Activated CD4-positive, alpha-beta T cell treated with anti-CD3 and anti-CD28 coated beads, Interleukin-2, amount 50 U/mL, for 4 hours (primary cell): ENCODE measurements around the gene ACTL8.
"Not testable (repeated sequence)": the region's sequence is repeated elsewhere in the genome, so short reads cannot be mapped to it uniquely, and the experiment has no call there.

Experiments used
- DNase-seq, 2 experiments: peaks; one replicate each; pipeline ENCODE4 v3.0.0-alpha.2; 2020

ACTL8 gene

DNA sequence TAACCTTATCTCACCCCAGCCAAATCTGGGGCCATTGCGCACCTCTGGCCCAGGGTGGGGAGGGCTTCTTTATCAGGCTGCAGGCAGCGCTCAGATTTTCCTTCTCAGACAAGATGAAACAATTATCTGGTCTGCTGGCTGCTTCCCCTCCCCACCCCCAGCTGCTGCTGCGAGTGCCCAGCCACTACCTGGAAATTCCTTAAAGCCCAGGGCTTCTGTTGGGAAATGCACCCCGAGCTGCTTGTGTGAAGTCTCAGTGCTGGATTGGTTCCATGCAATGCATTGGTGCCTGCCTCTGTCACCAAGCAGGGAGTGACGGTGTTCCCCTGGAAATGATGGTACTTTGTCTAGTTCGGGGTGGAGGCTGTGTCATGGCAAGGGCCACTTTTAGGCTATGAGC is 18.5 kb upstream of the ACTL8 start:
- DNase-seq: no peak

DNA sequence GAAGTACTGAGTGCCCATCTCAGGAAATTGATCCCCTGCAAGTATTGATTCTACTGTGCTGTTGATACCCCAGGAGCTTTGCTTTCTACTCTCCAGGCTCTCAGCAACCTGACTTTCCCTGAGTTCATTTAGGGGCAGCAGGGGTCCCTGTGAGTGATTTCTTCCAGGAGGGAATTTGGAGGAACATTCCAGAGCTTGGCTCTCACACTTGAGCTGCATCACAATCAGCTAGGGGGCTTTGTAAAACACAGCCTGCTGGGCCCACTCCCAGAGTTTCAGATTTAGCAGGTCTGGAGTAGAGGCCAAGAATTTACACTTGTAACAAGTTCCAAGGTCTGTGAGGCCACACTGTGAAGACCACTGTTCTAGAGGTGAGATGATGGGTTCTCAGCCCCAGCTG is 16.1 kb upstream of the ACTL8 start:
- DNase-seq: no peak

DNA sequence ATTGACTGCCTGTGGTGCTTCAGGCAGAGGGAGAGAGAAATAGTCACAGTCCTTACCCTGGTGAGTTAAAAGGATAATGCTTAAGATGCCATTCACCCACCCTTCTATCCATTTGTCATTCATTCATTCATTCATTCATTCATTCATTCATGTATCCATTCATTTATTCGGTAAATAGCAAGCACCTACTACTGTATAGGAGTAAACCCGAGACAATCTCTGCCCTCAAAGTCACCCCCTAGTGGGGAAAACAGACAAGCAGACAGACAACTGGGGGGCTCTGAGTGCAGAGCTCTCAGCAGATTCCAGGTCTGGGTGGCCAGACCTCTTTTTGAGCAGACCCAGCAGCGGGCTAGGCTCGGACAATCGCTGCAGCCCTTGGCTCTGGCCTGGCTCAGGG is 14.1 kb upstream of the ACTL8 start:
- DNase-seq: no peak

DNA sequence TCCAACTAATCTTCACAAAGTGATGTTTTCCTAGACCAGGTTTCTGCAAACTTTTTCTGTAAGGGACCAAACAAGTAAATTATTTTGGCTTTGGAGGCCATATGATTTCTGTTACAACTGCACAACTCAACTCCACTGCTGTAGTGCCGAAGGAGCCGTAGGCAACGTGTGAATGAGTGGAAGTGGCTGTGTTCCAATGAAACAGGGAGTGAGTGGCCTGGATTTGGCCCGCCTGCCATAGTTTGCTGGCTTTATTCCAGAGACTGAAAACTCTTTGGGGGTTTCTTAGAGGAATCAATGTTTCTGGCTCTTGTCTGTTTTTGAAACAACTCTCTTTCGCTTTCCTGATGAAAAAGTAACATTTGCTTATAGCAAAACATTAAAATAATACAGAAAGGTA is 12.6 kb upstream of the ACTL8 start:
- no peak for DNase-seq

DNA sequence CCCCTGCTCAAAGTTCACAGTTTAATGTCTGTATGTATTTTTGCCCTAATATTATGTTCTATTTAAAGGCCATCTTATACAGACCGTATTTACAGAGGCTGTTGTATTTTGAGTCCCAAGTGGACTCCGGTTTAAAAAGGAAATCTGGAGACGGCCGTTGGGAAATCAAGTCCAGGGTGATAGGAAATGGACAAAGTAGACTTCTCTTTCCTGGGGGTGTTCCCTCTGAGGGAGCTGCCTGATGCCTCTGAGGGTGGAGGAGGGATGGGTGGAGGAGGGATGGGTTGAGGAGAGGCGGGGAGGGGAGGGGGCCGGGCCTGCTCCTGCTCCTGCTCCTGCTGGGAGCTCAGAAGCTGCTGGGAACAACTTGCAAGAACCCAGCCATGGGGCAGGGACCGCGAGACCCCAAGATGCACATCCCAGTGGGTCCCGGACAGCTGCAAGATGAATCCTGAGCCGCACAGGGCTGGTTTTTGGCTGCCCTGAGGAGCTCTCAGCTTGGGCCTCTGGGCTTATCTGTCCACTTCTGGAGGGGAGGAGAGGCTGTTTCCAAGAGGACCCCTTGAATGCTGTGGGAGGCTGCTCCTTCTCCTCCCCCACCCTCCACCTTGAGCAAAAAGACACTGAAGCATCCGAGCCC is 12.0 kb upstream of the ACTL8 start:
- no peak for DNase-seq

DNA sequence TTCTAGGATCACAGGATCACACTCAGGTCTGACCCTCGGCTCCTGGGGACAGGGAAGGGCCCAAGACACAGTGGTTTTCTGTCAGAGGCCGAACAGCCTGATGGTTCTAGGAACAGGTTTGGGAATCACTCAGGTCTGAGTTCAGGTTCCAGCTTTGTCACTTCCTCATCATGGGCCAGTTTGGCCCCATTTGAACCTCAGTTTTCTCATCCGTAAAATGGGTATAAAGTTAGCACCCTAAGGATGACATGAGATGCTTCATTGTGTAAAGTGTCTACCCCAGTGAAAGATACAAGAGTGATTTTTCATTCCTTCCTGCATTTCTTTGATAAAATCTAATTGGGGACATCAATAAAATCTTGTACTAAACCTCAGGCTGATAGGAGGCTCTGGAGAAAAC is 11.2 kb upstream of the ACTL8 start:
- DNase-seq: no peak

DNA sequence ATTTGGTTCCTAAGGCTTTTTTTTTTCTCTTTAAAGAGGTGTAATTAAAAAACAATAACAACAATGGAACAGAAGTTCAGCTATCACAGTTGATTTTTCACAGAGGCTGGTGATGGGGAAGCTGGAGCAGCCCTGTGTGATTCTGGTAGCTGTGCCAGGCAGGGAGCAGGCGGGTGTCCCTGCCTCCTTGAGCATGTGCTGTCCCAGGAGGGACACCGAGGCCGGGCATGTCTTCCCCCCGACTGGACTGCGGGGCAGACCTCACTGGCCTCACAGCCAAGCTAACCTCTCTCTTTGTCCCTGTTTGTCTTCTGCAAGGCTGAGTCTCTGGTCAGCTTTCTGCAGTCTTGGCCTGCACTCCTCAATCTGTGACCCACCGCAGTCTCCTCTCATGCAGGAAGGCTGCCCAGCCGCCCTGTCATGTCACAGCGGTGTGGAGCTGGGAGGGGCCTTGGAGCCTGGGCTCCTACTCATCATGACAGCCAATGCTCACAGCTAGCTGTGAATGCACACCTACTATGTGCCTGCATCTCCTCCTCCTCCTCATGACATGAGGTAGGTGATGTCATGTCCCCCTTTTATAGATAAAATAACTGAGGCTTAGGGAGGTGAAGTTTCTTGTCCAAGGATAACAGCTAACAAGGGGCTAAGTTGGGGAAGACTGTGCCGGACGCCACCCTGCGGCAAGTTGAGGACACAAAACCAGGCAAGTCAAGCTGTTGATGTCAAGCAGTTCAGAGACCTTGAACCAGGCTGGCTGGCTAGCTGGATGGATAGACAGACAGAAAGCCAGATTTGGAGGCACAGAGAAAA is 10.3 kb upstream of the ACTL8 start:
- DNase-seq: no peak

DNA sequence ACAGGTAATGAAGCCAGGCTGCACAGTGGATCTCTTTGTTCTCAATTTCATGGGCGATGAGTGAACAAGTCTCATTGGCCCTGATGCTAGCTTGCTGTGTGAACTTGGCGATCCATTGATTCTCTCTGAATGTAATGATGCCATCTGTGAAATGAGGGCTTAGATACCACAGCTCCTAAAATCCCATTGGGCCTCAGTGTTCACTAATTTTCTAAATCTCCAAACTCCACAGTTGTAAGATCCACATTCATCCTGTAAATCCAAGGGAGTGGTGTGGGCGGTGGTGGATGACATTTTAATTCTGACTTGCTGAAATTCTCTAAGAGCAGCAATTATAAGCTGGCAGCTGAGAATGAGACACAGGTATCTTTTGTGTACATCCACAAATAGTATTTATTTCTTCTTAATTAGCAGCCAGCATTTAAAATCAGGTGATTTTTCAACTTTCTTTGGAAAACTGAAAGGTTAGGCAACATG is 9.6 kb upstream of the ACTL8 start:
- no peak for DNase-seq

DNA sequence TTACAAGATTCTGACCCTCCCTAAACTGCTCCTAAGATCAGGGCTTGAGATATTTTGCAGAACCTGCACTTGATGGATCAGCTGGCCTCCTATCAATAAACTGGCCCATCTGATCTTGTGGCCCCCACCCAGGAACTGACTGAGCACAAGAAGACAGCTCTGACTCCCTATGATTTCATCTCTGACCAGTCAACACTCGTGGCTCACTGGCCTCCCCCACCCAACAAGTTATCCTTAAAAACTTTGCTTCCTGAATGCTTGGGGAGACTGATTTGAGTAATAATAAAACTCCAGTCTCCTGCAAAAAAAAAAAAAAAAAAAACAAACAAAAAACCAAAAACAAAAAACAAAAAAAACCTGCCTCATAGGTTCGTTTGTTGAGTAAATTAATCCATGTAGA is 8.9 kb upstream of the ACTL8 start:
- not testable (repeated sequence) for DNase-seq

DNA sequence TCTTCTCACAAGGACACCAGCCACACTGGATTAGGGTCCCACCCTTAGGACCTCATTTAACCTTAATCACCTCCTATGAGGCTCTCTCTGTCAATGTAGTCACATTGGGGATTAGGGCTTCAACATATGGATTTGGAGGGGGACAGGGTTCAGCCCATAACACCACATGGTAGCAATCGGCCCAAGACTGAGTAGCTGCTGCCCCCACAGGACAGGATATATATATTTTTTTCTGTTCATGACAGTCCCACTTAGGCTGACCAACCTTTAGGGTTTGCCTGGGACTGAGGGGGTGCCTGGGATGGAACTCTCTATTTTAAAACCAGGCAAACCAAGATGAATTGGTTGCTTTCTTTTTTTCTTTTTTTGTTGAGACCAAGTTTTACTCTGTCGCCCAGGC is 8.2 kb upstream of the ACTL8 start:
- DNase-seq: no peak

DNA sequence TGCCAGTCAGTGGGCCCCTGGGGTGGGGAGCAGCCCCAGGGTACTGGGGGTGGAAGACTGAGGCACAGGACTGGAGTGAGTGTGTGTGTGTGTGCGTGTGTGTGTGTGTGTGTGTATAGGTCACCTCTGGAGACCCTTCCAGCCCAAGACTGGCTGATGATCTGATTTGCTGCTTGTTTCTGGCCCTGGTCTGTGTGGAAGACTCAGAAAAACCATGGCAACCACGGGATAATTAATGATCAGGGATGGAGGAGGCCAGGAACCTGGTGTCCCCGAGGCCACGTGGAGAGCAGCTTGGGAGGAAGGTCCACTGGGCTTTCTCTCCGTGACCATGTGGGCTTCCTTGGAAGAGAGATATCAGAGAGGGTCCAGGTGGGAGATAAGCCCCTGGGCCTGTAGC is 4.8 kb upstream of the ACTL8 start:
- DNase-seq: no peak

DNA sequence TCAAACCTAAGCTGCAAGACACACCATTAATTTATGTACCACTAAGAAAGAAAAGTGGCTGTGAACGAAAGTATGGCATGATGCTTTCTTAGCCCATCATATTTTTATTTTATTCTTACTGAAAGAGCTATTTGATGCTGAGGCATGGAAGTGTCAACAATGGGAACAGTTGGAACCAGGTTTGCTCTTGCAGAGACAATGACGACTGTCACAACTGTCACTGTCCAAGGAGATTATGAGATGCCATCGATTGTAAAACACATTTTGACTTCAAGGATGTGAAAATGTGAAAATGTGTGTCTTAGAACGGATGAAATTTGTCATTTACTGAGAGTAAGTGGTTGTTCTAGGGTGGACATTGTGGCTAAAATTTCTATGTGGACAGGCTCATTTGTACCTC is 2.8 kb upstream of the ACTL8 start:
- DNase-seq: no peak

DNA sequence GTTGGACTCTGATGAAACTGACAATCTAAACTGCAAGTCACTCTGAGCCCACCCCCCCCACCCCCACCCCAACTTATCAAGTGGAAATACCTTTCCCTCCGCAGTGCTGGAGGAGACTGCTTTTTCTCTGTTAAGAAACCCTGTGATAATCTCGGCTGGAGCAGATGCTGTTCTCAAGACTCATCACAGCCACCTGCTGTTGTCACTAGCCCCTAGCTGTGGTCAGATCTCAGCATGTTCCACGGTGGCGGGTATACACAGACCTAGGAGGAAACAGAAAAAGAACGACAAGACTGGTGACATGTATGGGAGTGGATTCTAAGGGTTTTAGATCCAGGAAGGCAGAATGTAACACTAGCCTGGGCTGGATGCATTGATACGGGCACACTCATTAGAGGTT is 2.3 kb downstream of the ACTL8 start:
- no peak for DNase-seq

DNA sequence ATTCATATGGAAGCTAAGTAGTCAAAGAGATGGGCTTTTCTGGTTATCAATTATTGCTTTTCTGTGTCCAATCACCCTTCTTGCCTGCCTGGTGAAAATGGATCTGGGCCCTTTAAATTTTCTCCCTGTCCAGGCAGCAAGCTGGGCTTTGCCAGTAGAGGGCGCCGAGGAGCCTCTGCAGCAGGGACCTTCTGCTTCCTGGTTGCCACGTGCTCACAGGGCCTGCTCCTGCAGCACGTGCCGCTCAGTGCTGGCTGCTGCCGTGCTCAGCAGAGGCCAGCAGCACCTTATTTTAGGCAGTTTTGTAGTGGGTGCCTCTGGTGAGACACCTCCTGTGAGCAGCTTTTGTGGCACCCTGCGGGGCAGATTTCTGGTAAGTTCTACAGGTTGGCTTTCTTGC is 4.0 kb downstream of the ACTL8 start:
- DNase-seq: no peak

DNA sequence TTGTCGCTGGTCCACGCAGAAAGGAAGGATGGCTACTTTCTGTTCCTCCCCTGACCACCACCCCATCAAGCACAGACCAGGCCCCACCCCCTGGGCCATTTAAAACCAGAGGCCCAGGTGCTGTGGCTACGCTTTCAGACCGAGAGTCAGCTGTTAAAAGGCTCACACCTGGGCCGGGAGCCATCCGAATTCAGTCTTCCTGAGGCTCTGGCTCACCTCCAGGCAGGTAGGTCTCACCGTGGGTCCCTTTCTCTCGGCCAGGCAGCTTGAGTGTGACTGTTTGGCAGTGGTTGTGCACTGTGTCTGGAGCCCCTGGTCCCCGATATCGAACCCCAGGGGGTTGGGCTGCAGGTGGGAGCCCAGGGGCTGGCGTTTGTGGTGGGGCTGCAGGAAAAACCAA is 7.2 kb downstream of the ACTL8 start:
- no peak for DNase-seq

DNA sequence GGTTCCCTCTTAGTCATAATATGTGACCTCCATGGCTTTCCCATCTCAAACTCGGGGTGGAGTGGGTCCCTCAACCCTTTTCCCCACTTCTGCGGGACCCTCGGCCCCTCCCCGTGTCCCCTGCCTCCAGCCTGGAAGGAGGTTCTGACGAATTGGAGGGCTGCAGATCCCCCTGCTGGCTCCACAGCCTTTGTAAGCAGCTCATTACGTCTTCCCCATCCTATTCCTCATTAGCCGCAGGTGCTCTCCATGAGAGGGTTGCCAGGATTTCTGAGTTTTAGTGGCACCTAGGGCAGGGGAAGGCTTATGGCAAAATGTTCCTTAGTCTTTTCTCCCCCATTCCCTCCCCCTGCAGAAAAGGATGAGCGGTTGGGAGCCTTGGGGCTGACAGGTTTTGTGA is 8.3 kb downstream of the ACTL8 start:
- DNase-seq: no peak

DNA sequence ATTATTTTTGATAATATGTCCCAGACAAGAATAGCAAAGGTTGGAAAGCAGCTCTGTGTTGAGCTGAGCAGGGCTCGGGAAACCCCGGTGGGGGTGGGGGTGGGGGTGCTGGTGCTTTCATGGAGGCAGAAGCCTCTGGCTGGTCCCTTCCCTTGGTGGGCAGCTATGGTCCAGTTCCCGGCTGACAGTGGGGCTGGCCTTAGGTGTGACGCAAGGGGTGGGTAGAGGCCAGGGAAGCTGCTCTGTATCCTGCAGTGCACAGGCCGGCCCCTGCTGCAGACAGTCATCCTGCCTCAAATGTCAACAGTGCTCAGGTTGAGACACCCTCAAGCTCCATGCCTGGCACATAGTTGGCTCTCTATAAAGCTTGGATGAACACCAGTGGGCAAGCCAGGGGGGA is 8.9 kb downstream of the ACTL8 start:
- DNase-seq: no peak

DNA sequence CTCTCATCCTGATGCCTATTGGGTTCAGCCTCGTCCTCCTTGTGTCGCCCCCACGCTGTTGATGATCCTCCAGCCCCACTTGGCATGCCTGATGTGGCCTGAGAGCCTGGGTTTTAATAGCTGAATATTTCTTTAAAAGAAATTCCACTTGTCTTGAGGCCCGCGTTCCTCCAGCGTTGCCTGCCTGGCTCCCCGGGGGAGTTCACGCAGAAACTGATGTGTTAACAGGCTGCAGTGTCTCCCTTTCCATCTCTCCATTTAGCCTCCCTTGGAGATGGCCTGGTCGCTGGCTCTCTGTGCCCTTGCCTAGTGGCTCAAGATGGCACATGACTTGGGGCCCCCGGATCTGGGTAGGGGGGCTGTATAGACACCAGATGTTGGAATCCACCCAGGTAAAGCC is 9.5 kb downstream of the ACTL8 start:
- DNase-seq: no peak

DNA sequence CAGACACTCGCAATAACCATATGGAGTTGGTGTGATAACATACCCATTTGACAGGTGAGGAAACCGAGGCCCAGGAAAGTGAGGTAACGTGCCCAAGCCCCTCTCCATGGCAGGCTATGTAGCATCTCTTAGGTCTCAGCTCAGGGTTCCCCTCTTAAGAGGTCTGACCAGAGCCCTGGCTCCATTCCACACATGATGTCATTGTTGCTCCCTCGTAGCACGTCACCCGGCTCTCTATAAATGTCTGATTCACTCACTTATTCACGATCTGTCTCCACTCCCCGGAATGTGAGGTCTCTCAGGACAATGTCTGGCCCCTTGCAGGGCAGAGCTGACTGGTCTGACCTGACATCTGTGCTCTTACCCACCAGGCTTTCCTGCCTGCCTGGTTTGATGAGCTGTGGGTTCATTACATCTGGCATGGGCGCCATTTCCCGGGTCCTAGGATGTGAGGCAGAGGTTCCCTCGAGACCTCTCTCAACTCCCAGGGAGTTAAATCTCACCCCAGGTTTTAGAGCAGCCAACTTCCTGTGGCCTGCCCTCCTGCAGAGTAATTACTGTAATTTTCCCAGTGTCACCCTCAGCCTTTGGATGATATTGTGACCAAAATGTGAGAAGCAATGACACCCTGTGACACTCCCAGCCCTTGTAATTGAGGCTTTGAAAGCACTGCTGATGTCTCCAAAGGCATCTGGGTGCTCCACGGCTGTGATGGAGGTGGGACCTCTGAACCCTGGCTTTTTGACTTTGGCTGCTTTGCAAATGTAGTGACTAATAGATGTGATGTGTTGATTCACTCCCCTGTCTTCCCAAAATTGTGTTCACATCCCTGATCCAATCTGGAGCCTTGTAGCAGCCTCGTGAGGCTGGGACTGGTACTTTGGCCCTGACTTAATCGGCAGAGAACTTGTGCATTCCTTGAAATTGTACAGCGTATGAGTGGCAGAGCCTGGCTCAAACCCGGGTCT is 10.6 kb downstream of the ACTL8 start:
- DNase-seq: no peak

DNA sequence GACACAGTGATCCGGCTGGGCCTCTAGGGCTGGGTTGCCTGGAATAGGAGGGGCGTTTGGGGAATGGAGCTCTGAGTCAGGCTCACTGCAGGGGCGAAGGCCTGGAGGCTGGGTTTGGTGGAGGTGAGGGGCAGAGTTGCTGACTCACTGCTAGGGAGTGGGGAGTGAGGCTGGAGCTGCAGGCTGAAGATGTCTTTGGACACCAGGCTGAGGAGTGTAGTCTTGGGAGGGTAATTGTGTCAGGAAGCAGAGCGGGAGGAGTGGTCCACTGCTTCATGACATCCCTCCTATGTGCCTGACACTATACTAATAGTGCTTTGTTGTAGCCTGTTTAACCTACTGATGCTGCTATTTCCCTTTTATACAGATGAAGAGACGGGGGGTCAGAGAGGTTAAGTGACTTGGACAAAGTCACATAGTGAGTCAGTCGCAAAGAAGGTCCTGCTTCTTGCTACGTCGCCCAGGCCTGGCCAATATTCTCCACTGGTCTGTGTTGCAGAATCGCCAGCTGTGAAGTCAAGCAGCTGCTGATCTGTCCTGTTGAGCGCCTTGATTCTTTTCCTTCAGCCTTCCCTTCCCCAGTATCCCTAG is 13.6 kb downstream of the ACTL8 start:
- no peak for DNase-seq

DNA sequence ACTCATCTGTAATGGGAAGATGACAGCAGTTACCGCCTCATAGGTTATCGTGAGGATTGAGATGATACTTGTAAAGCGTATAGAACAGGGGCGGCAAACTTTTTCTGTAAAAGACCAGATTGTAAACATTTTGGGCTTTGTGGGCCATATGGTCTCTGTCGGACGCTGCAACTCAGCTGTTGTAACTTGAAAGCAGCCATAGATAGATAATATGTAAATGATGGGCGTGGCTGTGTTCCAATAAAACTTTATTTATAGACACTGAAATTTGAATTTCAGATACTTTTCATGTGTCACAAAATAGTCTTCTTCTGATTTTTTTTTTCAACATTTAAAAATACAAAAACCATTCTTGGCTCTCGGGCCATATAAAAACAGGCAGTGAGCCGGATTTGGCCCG is 15.8 kb downstream of the ACTL8 start:
- no peak for DNase-seq

DNA sequence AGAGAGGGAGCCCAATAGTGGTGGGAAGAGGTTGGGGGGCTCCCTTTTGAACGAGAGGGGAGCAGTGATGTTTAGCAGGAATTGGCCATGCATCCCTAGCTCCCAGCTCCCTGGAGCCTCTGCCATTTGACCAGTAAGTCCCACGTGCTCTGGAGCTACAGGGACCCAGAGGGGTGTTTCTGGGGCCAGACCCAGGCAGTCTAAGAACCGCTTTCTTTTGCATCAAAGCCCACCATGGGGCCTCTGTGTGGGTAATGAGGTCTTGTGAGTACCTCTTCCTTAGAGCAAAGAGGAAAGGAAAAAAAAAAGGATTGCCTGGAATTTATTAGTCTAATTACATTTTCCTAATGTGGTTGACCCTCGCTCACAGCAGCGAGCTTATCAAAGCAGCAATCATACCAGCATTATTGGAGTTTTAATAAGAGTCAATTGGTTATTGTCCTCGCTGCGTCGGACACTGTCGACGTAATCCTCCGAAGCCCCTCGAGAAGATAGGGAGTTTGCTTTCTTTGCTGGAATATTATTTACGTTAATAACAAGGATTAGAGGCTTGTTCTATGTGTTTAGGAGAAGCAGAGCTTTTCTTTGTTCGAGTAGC is 17.6 kb downstream of the ACTL8 start:
- DNase-seq: no peak
